ENCODE measurements around the gene SEZ6L.

The SEZ6L gene

DNA sequence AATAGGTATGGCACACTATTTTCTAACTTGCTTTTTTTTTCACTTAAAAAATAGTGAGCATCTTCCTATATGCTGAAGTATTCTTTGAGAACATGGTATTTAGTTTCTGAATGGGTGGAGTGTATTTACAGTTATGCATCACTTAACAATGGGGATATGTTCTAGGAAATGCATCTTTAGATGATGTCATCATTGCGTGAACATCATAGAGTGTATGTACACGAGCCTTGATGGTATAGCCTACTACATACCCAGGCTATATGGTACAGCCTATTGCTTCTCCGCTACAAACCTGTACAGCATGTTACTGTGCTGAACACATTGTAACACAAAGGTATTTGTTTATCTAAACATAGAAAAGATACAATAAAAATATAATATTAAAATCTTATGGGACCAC, 135.5 kb downstream of the SEZ6L start:
- H2BK12ac ChIP-seq (ENCODE audit: low read length), result no peak overlapping the region
- no peaks in the 10 kb centered on the region for H3K4me1 ChIP-seq (ENCODE audit: control insufficient read depth in 2 of 2, insufficient read depth in 1 of 2, low read depth in 1 of 2, low read length in 2 of 2)
- no peak overlapping the region for H3K4me3 ChIP-seq (ENCODE audit: low read length in 2 of 2)
- WGBS, 2 donors (ENCODE audit: extremely low coverage in 2 of 2, insufficient read length in 2 of 2, insufficient replicate concordance in 1 of 2), result no CpG with 5 or more reads among the region's 3 CpGs
- H2AK5ac ChIP-seq (ENCODE audit: low read depth, low read length), result no peak overlapping the region
- no peak overlapping the region for H2BK15ac ChIP-seq (ENCODE audit: low read length)
- no peak overlapping the region for H4K8ac ChIP-seq (ENCODE audit: low read depth, low read length)
- no peak overlapping the region for H3K18ac ChIP-seq (ENCODE audit: low read length)
- no peak overlapping the region for H4K91ac ChIP-seq (ENCODE audit: low read depth, low read length, poor library complexity)
- DNase-seq (ENCODE audit: low spot score), result no peak
- no peaks in the 10 kb centered on the region for H3K36me3 ChIP-seq (replicated peaks in 1 of 2; ENCODE audit: control insufficient read depth in 2 of 2, insufficient read depth in 2 of 2, low read length in 2 of 2)
- H3K27me3 ChIP-seq (ENCODE audit: control insufficient read depth in 3 of 3, insufficient read depth in 3 of 3, low read depth in 1 of 3, low read length in 3 of 3), result peaks cover 0 to 5% (median 0%) of the 10 kb centered on the region in 3 experiments
- no peak overlapping the region for H2AFZ ChIP-seq (ENCODE audit: low read length)
- H3K4ac ChIP-seq (ENCODE audit: low read length), result no peak overlapping the region
- no peak overlapping the region for H3K27ac ChIP-seq (replicated peaks; ENCODE audit: low read length)
- no peak overlapping the region for H3K14ac ChIP-seq (ENCODE audit: low read length)
- no peak overlapping the region for H2BK120ac ChIP-seq (ENCODE audit: low read depth, low read length)
- no peak overlapping the region for H3K9ac ChIP-seq (ENCODE audit: low read depth, low read length, poor library complexity)
- H3K23ac ChIP-seq (ENCODE audit: low read depth, low read length, poor library complexity), result no peak overlapping the region
- H3K4me2 ChIP-seq (ENCODE audit: insufficient read depth, low read length, poor library complexity, severe bottlenecking), result no peak overlapping the region
- no peaks in the 10 kb centered on the region for H3K79me1 ChIP-seq (ENCODE audit: low read depth, low read length)
- H3K9me3 ChIP-seq (replicated peaks in 1 of 2; ENCODE audit: control insufficient read depth in 2 of 2, insufficient read depth in 1 of 2, low read depth in 1 of 2, low read length in 2 of 2), result no peaks in the 10 kb centered on the region
- no peak overlapping the region for H2BK5ac ChIP-seq (ENCODE audit: low read length)

DNA sequence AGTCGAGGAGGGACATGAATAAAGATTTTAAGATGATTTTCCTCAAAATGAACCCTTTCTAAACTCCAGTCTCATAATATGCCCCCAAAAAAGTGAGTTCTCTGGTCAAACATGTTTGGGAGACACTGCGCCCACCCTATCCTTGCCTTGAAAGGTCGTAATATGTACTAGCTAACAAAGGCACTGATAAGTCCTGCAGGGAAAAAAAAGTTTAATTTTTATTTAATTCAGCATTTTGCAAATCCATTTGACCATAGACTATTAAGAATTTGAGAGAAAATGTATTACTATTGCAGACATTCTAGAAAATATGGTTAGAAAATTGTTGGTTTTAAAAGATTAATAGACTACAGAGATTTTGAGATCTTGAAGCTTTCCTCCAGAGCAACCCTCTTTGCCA, 139.2 kb downstream of the SEZ6L start:
- no peak overlapping the region for H3K18ac ChIP-seq (ENCODE audit: low read length)
- no peak overlapping the region for H2AK5ac ChIP-seq (ENCODE audit: low read depth, low read length)
- H3K4ac ChIP-seq (ENCODE audit: low read length), result no peak overlapping the region
- no peak overlapping the region for H2BK120ac ChIP-seq (ENCODE audit: low read depth, low read length)
- H2BK15ac ChIP-seq (ENCODE audit: low read length), result no peak overlapping the region
- H3K14ac ChIP-seq (ENCODE audit: low read length), result no peak overlapping the region
- H4K91ac ChIP-seq (ENCODE audit: low read depth, low read length, poor library complexity), result no peak overlapping the region
- H3K4me1 ChIP-seq (ENCODE audit: control insufficient read depth in 2 of 2, insufficient read depth in 1 of 2, low read depth in 1 of 2, low read length in 2 of 2), result no peaks in the 10 kb centered on the region
- H3K4me2 ChIP-seq (ENCODE audit: insufficient read depth, low read length, poor library complexity, severe bottlenecking), result no peak overlapping the region
- no CpG with 5 or more reads among the region's 3 CpGs for WGBS, 2 donors (ENCODE audit: extremely low coverage in 2 of 2, insufficient read length in 2 of 2, insufficient replicate concordance in 1 of 2)
- no peak overlapping the region for H3K9ac ChIP-seq (ENCODE audit: low read depth, low read length, poor library complexity)
- no peak overlapping the region for H2BK12ac ChIP-seq (ENCODE audit: low read length)
- H3K36me3 ChIP-seq (replicated peaks in 1 of 2; ENCODE audit: control insufficient read depth in 2 of 2, insufficient read depth in 2 of 2, low read length in 2 of 2), result no peaks in the 10 kb centered on the region
- H2BK5ac ChIP-seq (ENCODE audit: low read length), result no peak overlapping the region
- no peak overlapping the region for H4K8ac ChIP-seq (ENCODE audit: low read depth, low read length)
- peaks cover 0 to 5% (median 0%) of the 10 kb centered on the region in 3 experiments for H3K27me3 ChIP-seq (ENCODE audit: control insufficient read depth in 3 of 3, insufficient read depth in 3 of 3, low read depth in 1 of 3, low read length in 3 of 3)
- H3K79me1 ChIP-seq (ENCODE audit: low read depth, low read length), result no peaks in the 10 kb centered on the region
- no peak overlapping the region for H3K4me3 ChIP-seq (ENCODE audit: low read length in 2 of 2)
- H3K23ac ChIP-seq (ENCODE audit: low read depth, low read length, poor library complexity), result no peak overlapping the region
- H3K27ac ChIP-seq (replicated peaks; ENCODE audit: low read length), result no peak overlapping the region
- H2AFZ ChIP-seq (ENCODE audit: low read length), result no peak overlapping the region
- no peaks in the 10 kb centered on the region for H3K9me3 ChIP-seq (replicated peaks in 1 of 2; ENCODE audit: control insufficient read depth in 2 of 2, insufficient read depth in 1 of 2, low read depth in 1 of 2, low read length in 2 of 2)
- no peak for DNase-seq (ENCODE audit: low spot score)

DNA sequence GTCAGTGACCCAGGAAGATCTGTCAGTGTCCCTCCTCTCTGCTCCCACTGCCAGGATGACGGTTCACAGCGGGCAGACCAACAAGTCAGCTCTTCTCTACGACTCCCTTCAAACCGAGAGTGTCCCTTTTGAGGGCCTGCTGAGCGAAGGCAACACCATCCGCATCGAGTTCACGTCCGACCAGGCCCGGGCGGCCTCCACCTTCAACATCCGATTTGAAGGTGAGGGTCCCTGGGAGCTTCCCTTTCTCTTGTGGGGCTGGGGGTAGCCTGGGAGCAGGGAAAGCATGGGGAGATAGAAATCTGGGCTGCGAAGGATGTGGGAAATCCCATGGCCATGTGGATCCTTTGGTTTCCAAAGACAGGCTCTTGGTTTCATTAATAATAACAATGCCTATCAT, 141.4 kb downstream of the SEZ6L start:
- Histone ChIP-seq H2AFZ (ENCODE audit: low read length) (no peak overlapping the region), H3K14ac (ENCODE audit: low read length) (no peak overlapping the region), H3K4me3 (ENCODE audit: low read length in 2 of 2) (no peak overlapping the region), H4K91ac (ENCODE audit: low read depth, low read length, poor library complexity) (no peak overlapping the region), H3K27me3 (ENCODE audit: control insufficient read depth in 3 of 3, insufficient read depth in 3 of 3, low read depth in 1 of 3, low read length in 3 of 3) (peaks cover 0 to 5% (median 0%) of the 10 kb centered on the region in 3 experiments), H3K4me2 (ENCODE audit: insufficient read depth, low read length, poor library complexity, severe bottlenecking) (no peak overlapping the region), H3K36me3 (replicated peaks in 1 of 2; ENCODE audit: control insufficient read depth in 2 of 2, insufficient read depth in 2 of 2, low read length in 2 of 2) (no peaks in the 10 kb centered on the region), H3K4me1 (ENCODE audit: control insufficient read depth in 2 of 2, insufficient read depth in 1 of 2, low read depth in 1 of 2, low read length in 2 of 2) (no peaks in the 10 kb centered on the region), H2BK15ac (ENCODE audit: low read length) (no peak overlapping the region), H4K8ac (ENCODE audit: low read depth, low read length) (no peak overlapping the region), H3K18ac (ENCODE audit: low read length) (no peak overlapping the region), H2BK5ac (ENCODE audit: low read length) (no peak overlapping the region), H3K79me1 (ENCODE audit: low read depth, low read length) (no peaks in the 10 kb centered on the region), H3K9ac (ENCODE audit: low read depth, low read length, poor library complexity) (no peak overlapping the region), H2AK5ac (ENCODE audit: low read depth, low read length) (no peak overlapping the region), H2BK12ac (ENCODE audit: low read length) (no peak overlapping the region), H3K27ac (replicated peaks; ENCODE audit: low read length) (no peak overlapping the region), H3K4ac (ENCODE audit: low read length) (no peak overlapping the region), H3K23ac (ENCODE audit: low read depth, low read length, poor library complexity) (no peak overlapping the region), H3K9me3 (replicated peaks in 1 of 2; ENCODE audit: control insufficient read depth in 2 of 2, insufficient read depth in 1 of 2, low read depth in 1 of 2, low read length in 2 of 2) (no peaks in the 10 kb centered on the region), H2BK120ac (ENCODE audit: low read depth, low read length) (no peak overlapping the region)
- no peak for DNase-seq (ENCODE audit: low spot score)
- WGBS, 2 donors (ENCODE audit: extremely low coverage in 2 of 2, insufficient read length in 2 of 2, insufficient replicate concordance in 1 of 2), result no CpG with 5 or more reads among the region's 13 CpGs

DNA sequence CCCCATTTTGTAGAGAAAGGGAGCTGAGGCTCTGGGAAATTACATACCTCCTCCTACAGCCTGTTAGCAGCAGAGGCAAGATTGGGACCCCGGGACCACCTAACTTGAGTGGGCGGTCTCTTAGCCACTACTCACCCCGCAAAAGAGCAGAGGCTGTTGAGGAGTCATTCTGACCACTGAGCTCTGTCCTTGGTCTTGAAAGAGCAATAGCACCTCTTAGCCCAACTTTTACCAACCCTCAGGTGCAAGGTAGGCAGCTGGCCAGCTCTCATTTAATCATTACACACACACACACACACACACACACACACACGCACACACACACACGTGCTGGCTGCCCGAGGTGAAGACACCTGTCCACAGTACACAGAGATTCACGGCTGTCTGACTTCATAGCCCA, 144.0 kb downstream of the SEZ6L start:
- H3K9ac ChIP-seq (ENCODE audit: low read depth, low read length, poor library complexity), result no peak overlapping the region
- H3K23ac ChIP-seq (ENCODE audit: low read depth, low read length, poor library complexity), result no peak overlapping the region
- no peak overlapping the region for H2BK15ac ChIP-seq (ENCODE audit: low read length)
- no peak overlapping the region for H3K18ac ChIP-seq (ENCODE audit: low read length)
- H3K9me3 ChIP-seq (replicated peaks in 1 of 2; ENCODE audit: control insufficient read depth in 2 of 2, insufficient read depth in 1 of 2, low read depth in 1 of 2, low read length in 2 of 2), result no peaks in the 10 kb centered on the region
- H3K27me3 ChIP-seq (ENCODE audit: control insufficient read depth in 3 of 3, insufficient read depth in 3 of 3, low read depth in 1 of 3, low read length in 3 of 3), result no peaks in the 10 kb centered on the region
- H4K91ac ChIP-seq (ENCODE audit: low read depth, low read length, poor library complexity), result no peak overlapping the region
- no CpG with 5 or more reads among the region's 7 CpGs for WGBS, 2 donors (ENCODE audit: extremely low coverage in 2 of 2, insufficient read length in 2 of 2, insufficient replicate concordance in 1 of 2)
- H3K4me2 ChIP-seq (ENCODE audit: insufficient read depth, low read length, poor library complexity, severe bottlenecking), result no peak overlapping the region
- H2BK120ac ChIP-seq (ENCODE audit: low read depth, low read length), result no peak overlapping the region
- no peak overlapping the region for H2AK5ac ChIP-seq (ENCODE audit: low read depth, low read length)
- no peak overlapping the region for H3K14ac ChIP-seq (ENCODE audit: low read length)
- H2BK12ac ChIP-seq (ENCODE audit: low read length), result no peak overlapping the region
- H3K4me1 ChIP-seq (ENCODE audit: control insufficient read depth in 2 of 2, insufficient read depth in 1 of 2, low read depth in 1 of 2, low read length in 2 of 2), result no peaks in the 10 kb centered on the region
- no peak overlapping the region for H3K4me3 ChIP-seq (ENCODE audit: low read length in 2 of 2)
- H2BK5ac ChIP-seq (ENCODE audit: low read length), result no peak overlapping the region
- H4K8ac ChIP-seq (ENCODE audit: low read depth, low read length), result no peak overlapping the region
- H3K4ac ChIP-seq (ENCODE audit: low read length), result no peak overlapping the region
- no peak for DNase-seq (ENCODE audit: low spot score)
- H2AFZ ChIP-seq (ENCODE audit: low read length), result no peak overlapping the region
- H3K79me1 ChIP-seq (ENCODE audit: low read depth, low read length), result no peaks in the 10 kb centered on the region
- H3K36me3 ChIP-seq (replicated peaks in 1 of 2; ENCODE audit: control insufficient read depth in 2 of 2, insufficient read depth in 2 of 2, low read length in 2 of 2), result no peaks in the 10 kb centered on the region
- H3K27ac ChIP-seq (replicated peaks; ENCODE audit: low read length), result no peak overlapping the region

Measured in neuronal stem cell (in vitro differentiated cells).